GM23248 (cell line): Measurements from ENCODE around the gene RASA2.

ENCODE experiments used
- EZH2 ChIP-seq: fragments of 200-600 bp; sonication (generic); IDR thresholded peaks from 2 replicates; pipeline ENCODE4 v1.6.1; 2018; ENCODE audit warnings: antibody characterized with exemption, mild to moderate bottlenecking; ENCODE audit not compliant: insufficient read depth, poor library complexity, severe bottlenecking
- EZH2phosphoT487 ChIP-seq: fragments of 200-600 bp; sonication (generic); IDR thresholded peaks from 2 replicates; pipeline ENCODE4 v1.6.1; 2018; ENCODE audit warnings: antibody characterized with exemption, moderate library complexity, mild to moderate bottlenecking, low read depth; ENCODE audit not compliant: insufficient read depth

- TF ChIP-seq EZH2, result no peak
- no peak for TF ChIP-seq EZH2phosphoT487
Measured at GRCh38 chr3:141557961-141558706, 71.3 kb downstream of the RASA2 start.
